Trophoblast cell (in vitro differentiated cells and primary cell): ENCODE measurements around the gene SCARB2.

Experiments
- DNase-seq, 2 donors: peaks; one replicate each; pipeline ENCODE4 v3.0.0-alpha.2; 2016
- H2AFZ ChIP-seq: 2 replicates; pipeline ENCODE4 v1.6.1; 2013; ENCODE audit warnings: low read length, moderate library complexity, mild to moderate bottlenecking; ENCODE audit not compliant: insufficient read depth, poor library complexity
- H2AK5ac ChIP-seq: 2 replicates; pipeline ENCODE4 v1.6.1; 2013; ENCODE audit warnings: mild to moderate bottlenecking, low read length
- H2BK120ac ChIP-seq: 2 replicates; pipeline ENCODE4 v1.6.1; 2013; ENCODE audit warnings: low read length, mild to moderate bottlenecking, moderate library complexity; ENCODE audit not compliant: insufficient read depth, poor library complexity
- H2BK12ac ChIP-seq: 2 replicates; pipeline ENCODE4 v1.6.1; 2013; ENCODE audit warnings: mild to moderate bottlenecking, low read length, moderate library complexity
- H2BK5ac ChIP-seq: 2 replicates; pipeline ENCODE4 v1.6.1; 2013; ENCODE audit warnings: low read length, low read depth, moderate library complexity, mild to moderate bottlenecking; ENCODE audit not compliant: poor library complexity
- H3K14ac ChIP-seq: 2 replicates; pipeline ENCODE4 v1.6.1; 2013; ENCODE audit warnings: mild to moderate bottlenecking, low read length
- H3K18ac ChIP-seq: 2 replicates; pipeline ENCODE4 v1.6.1; 2013; ENCODE audit warnings: mild to moderate bottlenecking, low read length
- H3K23ac ChIP-seq: 2 replicates; pipeline ENCODE4 v1.6.1; 2013; ENCODE audit warnings: low read length
- H3K27ac ChIP-seq: 2 replicates; pipeline ENCODE4 v1.5.1; 2013; ENCODE audit warnings: low read depth, mild to moderate bottlenecking, inconsistent platforms, low read length, moderate library complexity
- H3K27me3 ChIP-seq: 2 replicates; pipeline ENCODE4 v1.6.1; 2013; ENCODE audit warnings: inconsistent platforms, mild to moderate bottlenecking, low read length, moderate library complexity; ENCODE audit not compliant: insufficient read depth
- H3K36me3 ChIP-seq, 2 experiments: 1 replicate in 1 of 2; 2 replicates in 1 of 2; pipeline ENCODE4 v1.6.1; 2013; ENCODE audit warnings: low read length in 2 of 2, mild to moderate bottlenecking in 2 of 2, moderate library complexity in 1 of 2; ENCODE audit not compliant: insufficient read depth in 2 of 2, control insufficient read depth in 1 of 2
- H3K4ac ChIP-seq: 2 replicates; pipeline ENCODE4 v1.6.1; 2013; ENCODE audit warnings: low read depth, mild to moderate bottlenecking, low read length, moderate library complexity
- H3K4me1 ChIP-seq, 2 experiments: 1 replicate in 1 of 2; 2 replicates in 1 of 2; pipeline ENCODE4 v1.6.1; 2013; ENCODE audit warnings: low read length in 2 of 2, mild to moderate bottlenecking in 2 of 2, moderate library complexity in 1 of 2; ENCODE audit not compliant: insufficient read depth in 2 of 2, control insufficient read depth in 1 of 2
- H3K4me2 ChIP-seq: 2 replicates; pipeline ENCODE4 v1.6.1; 2013; ENCODE audit warnings: inconsistent platforms, mild to moderate bottlenecking, low read length, moderate library complexity
- H3K4me3 ChIP-seq: 2 replicates; pipeline ENCODE4 v1.5.1; 2013; ENCODE audit warnings: mild to moderate bottlenecking, low read depth, low read length, inconsistent platforms
- H3K79me1 ChIP-seq: one replicate; pipeline ENCODE4 v1.6.1; 2013; ENCODE audit warnings: low read length
- H3K79me2 ChIP-seq: 2 replicates; pipeline ENCODE4 v1.6.1; 2013; ENCODE audit warnings: low read length, mild to moderate bottlenecking; ENCODE audit not compliant: control insufficient read depth, insufficient read depth, poor library complexity
- H3K9ac ChIP-seq: 2 replicates; pipeline ENCODE4 v1.6.1; 2013; ENCODE audit warnings: mild to moderate bottlenecking, low read length
- H3K9me3 ChIP-seq: 2 replicates; pipeline ENCODE4 v1.6.1; 2013; ENCODE audit warnings: low read depth, mild to moderate bottlenecking, control low read depth, inconsistent platforms, low read length; ENCODE audit not compliant: insufficient read depth
- H4K12ac ChIP-seq: 2 replicates; pipeline ENCODE4 v1.6.1; 2013; ENCODE audit warnings: low read depth, mild to moderate bottlenecking, low read length, moderate library complexity
- H4K8ac ChIP-seq: 2 replicates; pipeline ENCODE4 v1.6.1; 2013; ENCODE audit warnings: low read depth, mild to moderate bottlenecking, low read length, moderate library complexity
- H4K91ac ChIP-seq: one replicate; pipeline ENCODE4 v1.6.1; 2013; ENCODE audit warnings: low read depth, mild to moderate bottlenecking, low read length, moderate library complexity
- WGBS: extraction: QIAGEN DNeasy Blood & Tissue Kit; methylation state at CpG from one replicate; pipeline ENCODE4 v1.1.7; 2013; ENCODE audit warnings: missing lambda C conversion rate; ENCODE audit not compliant: insufficient read length, insufficient coverage; ENCODE audit errors: extremely low coverage; 5-methylcytosine and 5-hydroxymethylcytosine counted together

SCARB2 gene

DNA sequence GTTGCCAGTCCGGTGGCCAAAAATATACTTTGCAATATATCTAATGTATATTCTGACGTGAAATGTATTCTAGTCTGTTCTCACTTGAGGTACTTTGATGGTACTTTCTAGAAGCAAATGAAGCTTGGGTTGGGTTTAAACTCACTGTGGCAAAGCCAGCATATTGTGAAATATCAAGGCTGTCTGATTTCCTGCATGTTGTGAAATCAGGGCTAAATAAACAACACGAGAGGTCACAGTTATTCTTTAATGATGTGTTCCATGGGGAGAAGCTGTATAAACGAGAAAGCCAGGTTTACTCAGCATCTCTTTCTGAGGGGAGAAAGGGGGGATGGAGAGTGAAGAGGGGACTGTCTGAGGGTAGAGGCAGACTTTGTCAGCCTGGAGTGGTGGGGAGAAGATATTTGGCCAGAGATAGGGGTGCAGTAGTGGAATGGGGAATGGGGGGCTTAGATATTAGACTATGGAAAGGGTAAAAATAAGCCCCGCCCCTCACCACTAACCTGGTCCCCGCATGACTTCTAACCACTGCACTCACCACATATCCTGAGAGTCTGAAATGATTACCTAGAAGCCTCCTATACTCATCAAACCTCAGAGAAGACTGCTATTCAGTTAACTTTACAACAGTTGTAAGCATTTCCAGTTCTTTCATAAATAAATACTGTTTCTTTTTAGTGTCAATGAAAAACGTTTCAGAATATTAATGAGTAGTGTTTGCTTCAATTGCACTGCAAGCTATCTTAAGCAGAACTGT, 5.9 kb upstream of the SCARB2 start:
- Histone ChIP-seq H3K4ac (no peak overlapping the region), H3K36me3 (no peaks in the 10 kb centered on the region), H3K9ac (no peak overlapping the region), H3K9me3 (no peaks in the 10 kb centered on the region), H3K14ac (no peak overlapping the region), H3K4me2 (no peak overlapping the region), H3K23ac (no peak overlapping the region), H3K4me3 (no peak overlapping the region), H4K8ac (no peak overlapping the region), H2BK12ac (no peak overlapping the region), H3K79me2 (no peaks in the 10 kb centered on the region), H2AFZ (no peak overlapping the region), H2BK120ac (no peak overlapping the region), H3K79me1 (no peaks in the 10 kb centered on the region), H2BK5ac (no peak overlapping the region), H3K27ac (no peak overlapping the region), H4K12ac (no peak overlapping the region), H2AK5ac (no peak overlapping the region), H3K18ac (no peak overlapping the region), H3K4me1 (peaks cover 2% of the 10 kb centered on the region in 2 experiments), H4K91ac (no peak overlapping the region), H3K27me3 (no peaks in the 10 kb centered on the region)
- peak in 1 of 2 donors; percentile 55 for DNase-seq
- no CpG with 5 or more reads among the region's 7 CpGs for WGBS

DNA sequence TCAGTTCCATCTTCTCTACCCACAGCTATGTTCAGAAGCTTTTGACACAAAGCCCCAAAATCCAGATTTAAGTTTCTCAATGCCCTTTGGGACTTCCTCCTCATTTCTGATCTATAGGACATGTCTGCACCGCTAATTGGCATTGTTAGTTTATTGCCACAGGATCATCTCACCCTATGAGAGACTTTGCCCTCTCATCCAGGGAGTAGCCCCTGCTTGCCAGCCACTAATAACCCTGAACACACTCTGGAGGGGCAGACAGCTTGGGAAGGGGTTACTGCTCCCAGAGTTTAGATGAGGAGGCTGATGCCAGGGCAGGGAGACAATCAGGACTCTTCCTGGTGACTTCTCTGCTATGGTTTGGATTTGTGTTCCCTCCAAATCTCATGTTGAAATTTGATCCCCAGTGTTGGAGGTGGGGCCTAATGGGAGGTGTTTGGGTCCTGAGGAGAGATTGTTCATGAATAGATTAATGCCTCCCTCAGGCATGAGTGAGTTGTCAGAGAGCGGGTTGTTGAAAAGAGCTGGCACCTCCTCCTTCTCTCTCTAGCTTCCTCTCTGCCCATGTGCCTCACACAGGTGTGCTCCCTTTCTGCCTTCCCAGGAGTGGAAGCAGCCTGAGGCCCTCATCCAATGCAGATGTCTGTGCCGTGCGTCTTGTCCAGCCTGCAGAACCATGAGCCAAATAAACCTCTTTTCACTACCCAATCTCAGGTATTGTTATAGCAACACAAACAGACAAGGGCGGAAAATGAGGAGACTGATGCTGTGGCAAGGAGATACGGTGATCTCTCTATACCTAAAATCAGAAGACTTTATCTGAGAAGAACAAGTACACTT, 3.6 kb upstream of the SCARB2 start:
- no peak overlapping the region for H2BK12ac ChIP-seq
- no peaks in the 10 kb centered on the region for H3K9me3 ChIP-seq
- H3K79me2 ChIP-seq = peaks cover 7% of the 10 kb centered on the region
- H3K27me3 ChIP-seq = no peaks in the 10 kb centered on the region
- H2AFZ ChIP-seq = no peak overlapping the region
- no peak overlapping the region for H3K9ac ChIP-seq
- no peak overlapping the region for H3K4ac ChIP-seq
- no peaks in the 10 kb centered on the region for H3K36me3 ChIP-seq
- no peak overlapping the region for H3K23ac ChIP-seq
- H3K27ac ChIP-seq = no peak overlapping the region
- no peak overlapping the region for H3K14ac ChIP-seq
- H3K18ac ChIP-seq = no peak overlapping the region
- H3K4me3 ChIP-seq = no peak overlapping the region
- no peak overlapping the region for H4K12ac ChIP-seq
- H3K4me2 ChIP-seq = no peak overlapping the region
- H3K79me1 ChIP-seq = peaks cover 9% of the 10 kb centered on the region
- H3K4me1 ChIP-seq = peaks cover 8 to 11% of the 10 kb centered on the region in 2 experiments
- no peak overlapping the region for H4K8ac ChIP-seq
- no peak overlapping the region for H2BK5ac ChIP-seq
- no peak overlapping the region for H4K91ac ChIP-seq
- no CpG with 5 or more reads among the region's 6 CpGs for WGBS
- H2BK120ac ChIP-seq = no peak overlapping the region
- no peak for DNase-seq
- H2AK5ac ChIP-seq = no peak overlapping the region

DNA sequence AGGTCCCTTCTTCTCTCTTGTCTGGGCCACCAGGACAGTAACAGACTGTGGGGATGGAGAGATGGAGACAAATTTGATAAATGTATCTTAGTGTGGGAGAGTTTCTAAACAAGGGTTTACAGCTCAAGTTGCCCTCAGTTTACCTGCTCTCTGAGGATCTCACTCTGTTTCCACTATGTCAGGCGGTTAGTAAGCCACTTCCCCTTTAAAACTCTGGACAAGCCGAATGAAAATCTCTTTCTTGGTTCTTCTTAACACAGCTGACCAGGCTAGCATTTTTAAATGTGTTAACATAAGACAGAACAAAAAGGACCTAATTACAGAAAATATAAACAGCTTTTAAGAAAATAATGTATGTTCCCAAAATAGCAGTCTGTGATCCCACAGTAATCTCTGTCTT, 2.9 kb upstream of the SCARB2 start:
- Histone ChIP-seq H3K14ac (no peak overlapping the region), H2AK5ac (no peak overlapping the region), H2BK12ac (no peak overlapping the region), H3K79me2 (peaks cover 7% of the 10 kb centered on the region), H2BK5ac (no peak overlapping the region), H3K18ac (no peak overlapping the region), H3K36me3 (no peaks in the 10 kb centered on the region), H3K23ac (no peak overlapping the region), H3K27ac (no peak overlapping the region), H2BK120ac (no peak overlapping the region), H4K91ac (no peak overlapping the region), H3K4me1 (peaks cover 8 to 11% of the 10 kb centered on the region in 2 experiments), H4K12ac (no peak overlapping the region), H3K9ac (no peak overlapping the region), H2AFZ (no peak overlapping the region), H3K4me2 (no peak overlapping the region), H3K4ac (no peak overlapping the region), H3K4me3 (no peak overlapping the region), H3K9me3 (no peaks in the 10 kb centered on the region), H3K79me1 (peaks cover 9% of the 10 kb centered on the region), H3K27me3 (no peaks in the 10 kb centered on the region), H4K8ac (no peak overlapping the region)
- no peak for DNase-seq
- WGBS = no CpG with 5 or more reads among the region's 2 CpGs

DNA sequence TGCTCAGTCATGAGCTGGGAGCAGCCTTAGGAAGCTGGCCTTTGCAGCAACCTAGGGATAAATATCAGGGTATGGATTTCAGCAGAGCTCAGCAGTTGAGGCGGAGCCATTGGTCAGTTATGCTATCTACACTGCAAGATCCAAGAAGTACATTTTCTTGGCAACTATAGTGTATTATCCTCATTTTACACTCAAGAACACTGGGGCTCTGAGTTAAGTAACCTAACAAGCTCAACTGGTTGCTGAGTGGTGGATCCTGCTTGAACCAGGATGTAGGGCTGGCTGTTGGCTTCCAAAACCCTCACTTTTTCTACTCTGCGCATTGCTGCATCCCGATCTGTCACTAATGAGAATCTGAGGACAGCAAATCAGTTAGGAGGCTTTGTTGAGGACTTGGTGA, 1.5 kb upstream of the SCARB2 start:
- no peak overlapping the region for H3K23ac ChIP-seq

More for the DNA sequence above, 1.5 kb upstream of the SCARB2 start:
- Histone ChIP-seq H3K27me3 (no peaks in the 10 kb centered on the region), H2AFZ (no peak overlapping the region), H3K9me3 (no peaks in the 10 kb centered on the region), H3K4ac (no peak overlapping the region), H3K4me2 (no peak overlapping the region), H4K91ac (no peak overlapping the region), H3K79me2 (peaks cover 7% of the 10 kb centered on the region), H3K14ac (no peak overlapping the region), H2BK12ac (no peak overlapping the region), H4K12ac (no peak overlapping the region), H3K4me1 (peaks cover 8 to 11% of the 10 kb centered on the region in 2 experiments), H3K79me1 (peaks cover 9% of the 10 kb centered on the region), H4K8ac (no peak overlapping the region), H3K27ac (no peak overlapping the region), H3K18ac (no peak overlapping the region), H2BK120ac (no peak overlapping the region), H3K36me3 (no peaks in the 10 kb centered on the region), H3K9ac (no peak overlapping the region), H2BK5ac (no peak overlapping the region), H3K4me3 (no peak overlapping the region), H2AK5ac (no peak overlapping the region)
- DNase-seq = peak in 1 of 2 donors; percentile 43
- no CpG with 5 or more reads among the region's 3 CpGs for WGBS
